ENCODE measurements around the gene IGF1R. TPM values are rescaled to one million over a fixed set of nuclear protein-coding genes. Genes with fewer than 3 reads are reported as not detected.

Gene IGF1R
- total and polyA plus RNA-seq, 4 donors, result 5.9 to 154 (median 27.6) TPM

GRCh38 chr15:98884894-98885293 is 236.6 kb downstream of the IGF1R start:
- TF ChIP-seq CTCF (IDR thresholded peaks at IDR 0.05; ENCODE audit: control extremely low read depth, extremely low read depth), result no peak
- H3K9me3 ChIP-seq (ENCODE audit: control insufficient read depth in 4 of 4, insufficient read depth in 3 of 4, low read length in 3 of 4), result no peaks in the 10 kb centered on the region
- no peak overlapping the region for H3K27ac ChIP-seq (ENCODE audit: low read depth in 1 of 2, low read length in 1 of 2)
- WGBS, 2 donors, result 82 to 91% methylated on average over 3 of the region's 3 CpGs
- H3K9ac ChIP-seq (ENCODE audit: insufficient read depth in 1 of 2, low read length in 2 of 2), result no peak overlapping the region
- H3K27me3 ChIP-seq (ENCODE audit: control insufficient read depth in 3 of 3, insufficient read depth in 3 of 3, low read length in 2 of 3), result no peaks in the 10 kb centered on the region
- peaks cover 0 to 13% (median 0%) of the 10 kb centered on the region in 5 donors for H3K4me1 ChIP-seq (ENCODE audit: control insufficient read depth in 5 of 5, insufficient read depth in 5 of 5, low read length in 5 of 5)
- no peak overlapping the region for H3K4me3 ChIP-seq
- ATAC-seq (ENCODE audit: insufficient read depth, low FRiP score), result no peak
- DNase-seq, result no peak
- no peaks in the 10 kb centered on the region for H3K36me3 ChIP-seq (ENCODE audit: control insufficient read depth in 4 of 4, insufficient read depth in 4 of 4, low read length in 4 of 4)

- Histone ChIP-seq H3K36me3 (ENCODE audit: control insufficient read depth in 4 of 4, insufficient read depth in 4 of 4, low read length in 4 of 4) (peaks cover 0 to 9% (median 6%) of the 10 kb centered on the region in 4 donors), H3K4me1 (ENCODE audit: control insufficient read depth in 5 of 5, insufficient read depth in 5 of 5, low read length in 5 of 5) (peaks cover 0 to 12% (median 0%) of the 10 kb centered on the region in 5 donors), H3K9ac (ENCODE audit: insufficient read depth in 1 of 2, low read length in 2 of 2) (no peak overlapping the region), H3K27me3 (ENCODE audit: control insufficient read depth in 3 of 3, insufficient read depth in 3 of 3, low read length in 2 of 3) (no peaks in the 10 kb centered on the region), H3K4me3 (no peak overlapping the region), H3K27ac (ENCODE audit: low read depth in 1 of 2, low read length in 1 of 2) (no peak overlapping the region), H3K9me3 (ENCODE audit: control insufficient read depth in 4 of 4, insufficient read depth in 3 of 4, low read length in 3 of 4) (no peaks in the 10 kb centered on the region)
- 95 to 97% methylated on average over 8 of the region's 8 CpGs for WGBS, 2 donors
- no peak for TF ChIP-seq CTCF (IDR thresholded peaks at IDR 0.05; ENCODE audit: control extremely low read depth, extremely low read depth)
- ATAC-seq (ENCODE audit: insufficient read depth, low FRiP score) (no peak), DNase-seq (no peak)
Observed at GRCh38 chr15:98887976-98888375, 239.6 kb downstream of the IGF1R start.

GRCh38 chr15:98888820-98889479 is 240.6 kb downstream of the IGF1R start:
- peak in 2 of 3 donors; percentile 33 to 59 for DNase-seq
- Histone ChIP-seq H3K27me3 (ENCODE audit: control insufficient read depth in 3 of 3, insufficient read depth in 3 of 3, low read length in 2 of 3) (no peaks in the 10 kb centered on the region), H3K9ac (ENCODE audit: insufficient read depth in 1 of 2, low read length in 2 of 2) (no peak overlapping the region), H3K4me1 (ENCODE audit: control insufficient read depth in 5 of 5, insufficient read depth in 5 of 5, low read length in 5 of 5) (peaks cover 0 to 11% (median 0%) of the 10 kb centered on the region in 5 donors), H3K4me3 (no peak overlapping the region), H3K27ac (ENCODE audit: low read depth in 1 of 2, low read length in 1 of 2) (peak overlapping the region in 1 of 2 donors; percentile 43), H3K36me3 (ENCODE audit: control insufficient read depth in 4 of 4, insufficient read depth in 4 of 4, low read length in 4 of 4) (peaks cover 0 to 12% (median 6%) of the 10 kb centered on the region in 4 donors), H3K9me3 (ENCODE audit: control insufficient read depth in 4 of 4, insufficient read depth in 3 of 4, low read length in 3 of 4) (no peaks in the 10 kb centered on the region)
- WGBS, 2 donors, result 82 to 86% methylated on average over 8 of the region's 8 CpGs
- no peak for TF ChIP-seq CTCF (IDR thresholded peaks at IDR 0.05; ENCODE audit: control extremely low read depth, extremely low read depth)
- peak; percentile 19 for ATAC-seq (ENCODE audit: insufficient read depth, low FRiP score)

Data from lung (tissue), 12 donors.